Heart right ventricle (tissue), 16 donors: Measurements from ENCODE around the gene MS4A15. TPM values are rescaled to one million over a fixed set of nuclear protein-coding genes. Genes with fewer than 3 reads are reported as not detected.

Experiments
- ATAC-seq, 8 donors: fragments of 200-7000 bp; cut with Tn5 transposase; one replicate each; pipeline ENCODE4 v1.9.1; 2020; ENCODE audit warnings: mild to moderate bottlenecking in 8 of 8, moderate library complexity in 8 of 8, moderate number of reproducible peaks in 1 of 8
- DNase-seq, 2 donors: peaks; one replicate each; pipeline ENCODE4 v3.0.0-alpha.2; 2020
- H3K27ac ChIP-seq, 10 donors: fragments of 200-600 bp; sonication (generic) in 2 of 10; one replicate each; pipeline versions ENCODE4 v1.5.0 to v1.8.0; 2020 to 2022; ENCODE audit warnings: mild to moderate bottlenecking in 3 of 10
- H3K27me3 ChIP-seq, 7 donors: fragments of 200-600 bp; one replicate each; pipeline ENCODE4 v1.8.0; 2021 to 2022; ENCODE audit warnings: mild to moderate bottlenecking in 2 of 7
- H3K36me3 ChIP-seq, 9 donors: fragments of 200-600 bp; sonication (generic) in 1 of 9; one replicate each; pipeline versions ENCODE4 v1.5.0 to v1.8.0; 2020 to 2022; ENCODE audit warnings: mild to moderate bottlenecking in 2 of 9
- H3K4me1 ChIP-seq, 9 donors: fragments of 200-600 bp; sonication (generic) in 1 of 9; one replicate each; pipeline versions ENCODE4 v1.5.0 to v1.8.0; 2020 to 2022; ENCODE audit warnings: mild to moderate bottlenecking in 4 of 9
- H3K4me3 ChIP-seq, 10 donors: fragments of 200-600 bp; sonication (generic) in 2 of 10; one replicate each; pipeline versions ENCODE4 v1.5.0 to v1.8.0; 2020 to 2022; ENCODE audit warnings: mild to moderate bottlenecking in 7 of 10, moderate library complexity in 2 of 10
- H3K9me3 ChIP-seq, 11 donors: fragments of 200-600 bp in 10 of 11; sonication (generic) in 2 of 11; one replicate each; pipeline versions ENCODE4 v1.5.0 to v1.8.0; 2013 to 2022; ENCODE audit warnings: mild to moderate bottlenecking in 2 of 11, control low read depth in 1 of 11, moderate library complexity in 1 of 11
- WGBS, 2 donors: extraction: QIAGEN DNeasy Blood & Tissue Kit; methylation state at CpG; one replicate each; pipeline ENCODE4 v1.1.7; 2013; ENCODE audit warnings: inconsistent platforms in 1 of 2; 5-methylcytosine and 5-hydroxymethylcytosine counted together
- intact Hi-C, 10 donors: fragments of 100-400 bp; cut with DNase I; formaldehyde crosslinking; loops; one replicate each; pipeline versions ENCODE4 v1.11.1 to v1.14.2; 2022
- polyA plus RNA-seq, 2 donors: library from polyadenylated mRNA; stranded (reverse); fragments of 200-250 nt; gene quantifications; one replicate each; pipeline ENCODE4 v1.2.3, GENCODE V29; 2013
- total RNA-seq, 10 donors: library from RNA; stranded (reverse); fragmentation: NEBNext Ultra II Directional in 3 of 10; extraction: Animal tissue kit (Norgen Biotek cat#: 25700) in 3 of 10; gene quantifications; one replicate each; pipeline versions ENCODE4 v1.2.1 to v1.2.4, GENCODE V29; 2021 to 2023
- TF ChIP-seq, protein P1 (sequence below), 9 donors: fragments of 200-600 bp; sonication (generic) in 2 of 9; IDR thresholded peaks; one replicate each; pipeline versions ENCODE4 v1.5.0 to v1.8.0; 2021 to 2022; ENCODE audit warnings: antibody characterized with exemption in 9 of 9, mild to moderate bottlenecking in 5 of 9, moderate library complexity in 1 of 9
- donor health status: Arrhythmogenic right ventricular cardiomyopathy.
- donor health status: ischemic (EF 13 %, LVEDD 7.1; RV severe dilation, severe dysfunction).
- donor health status: healthy with polysubstance abuse.
- donor health status: DM: no; HTN: yes; CAD: no.
- donor health status: DM: no; HTN: no; CAD: no.
- donor health status: ischemic (EF 25% LVEDD 6.9; RV normal size, moderate dysfunction).
- donor health status: ischemic (EF 25% LVEDD 5.7; RV mildly dilated, moderate dysfunction).
- donor health status: healthy.
- donor health status: DM: yes; HTN: yes; CAD: no.
- donor health status: Ischemic cardiomyopathy.
- donor health status: ischemic (EF 35%, LVEDD 5.7; RV mildly dilated, moderate dysfunction).
- donor health status: nonischemic (EF 11% LVEDD 7.7; RV severe dilation, severe dysfunction).
- donor health status: DM: yes; HTN: yes; CAD: no.
- donor health status: PGD.
- donor health status: ischemic (EF 29% LVEDD 5.4; RV normal size, mild dysfunction).
- donor health status: nonischemic (EF 23%, LVEDD 6.1; RV moderate dilation, normal function).

The MS4A15 gene
- total and polyA plus RNA-seq, 12 donors: not detected

DNA sequence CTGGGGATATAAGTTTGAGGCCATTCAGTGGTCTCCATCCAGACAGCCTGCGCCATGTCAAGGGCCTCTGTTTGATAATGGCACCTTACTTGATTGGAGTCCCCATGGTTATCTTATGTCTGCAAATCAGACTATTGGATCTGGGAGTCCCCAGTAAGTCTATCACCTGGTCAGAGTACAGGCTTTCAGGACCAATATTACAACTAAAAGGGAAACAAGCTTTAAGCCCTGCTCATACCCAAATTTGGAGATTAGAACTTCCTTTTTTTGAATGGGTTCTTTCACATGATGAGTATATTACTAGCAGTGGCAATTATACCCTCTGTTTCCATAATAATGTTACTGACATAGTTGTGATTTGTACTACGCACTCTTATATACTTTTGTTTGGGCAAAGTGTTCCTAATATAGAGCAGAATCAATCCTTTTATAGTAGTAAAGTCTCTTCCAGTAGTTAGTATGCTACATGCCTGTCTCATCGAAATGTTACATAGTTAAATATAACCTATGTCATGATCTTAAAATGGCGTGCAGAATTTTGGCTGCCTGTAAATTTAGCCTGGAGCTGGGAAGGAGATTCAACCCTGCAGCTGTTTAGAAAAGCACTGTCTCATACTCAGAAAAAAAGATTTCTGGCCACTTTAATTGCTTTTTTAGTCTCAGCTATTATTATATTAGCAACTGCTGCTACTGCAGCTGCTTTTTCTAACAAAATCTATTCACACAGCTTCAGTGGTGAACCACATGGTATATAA lies 4.9 kb downstream of the MS4A15 start:
- Histone ChIP-seq H3K27ac (no peak overlapping the region), H3K9me3 (peaks cover 0 to 5% (median 0%) of the 10 kb centered on the region in 11 donors), H3K27me3 (peaks cover 0 to 56% (median 33%) of the 10 kb centered on the region in 7 donors), H3K4me1 (peaks cover 0 to 11% (median 0%) of the 10 kb centered on the region in 9 donors), H3K36me3 (no peaks in the 10 kb centered on the region), H3K4me3 (no peak overlapping the region)
- intact Hi-C loops: no loop called here
- TF ChIP-seq, protein P1, sequence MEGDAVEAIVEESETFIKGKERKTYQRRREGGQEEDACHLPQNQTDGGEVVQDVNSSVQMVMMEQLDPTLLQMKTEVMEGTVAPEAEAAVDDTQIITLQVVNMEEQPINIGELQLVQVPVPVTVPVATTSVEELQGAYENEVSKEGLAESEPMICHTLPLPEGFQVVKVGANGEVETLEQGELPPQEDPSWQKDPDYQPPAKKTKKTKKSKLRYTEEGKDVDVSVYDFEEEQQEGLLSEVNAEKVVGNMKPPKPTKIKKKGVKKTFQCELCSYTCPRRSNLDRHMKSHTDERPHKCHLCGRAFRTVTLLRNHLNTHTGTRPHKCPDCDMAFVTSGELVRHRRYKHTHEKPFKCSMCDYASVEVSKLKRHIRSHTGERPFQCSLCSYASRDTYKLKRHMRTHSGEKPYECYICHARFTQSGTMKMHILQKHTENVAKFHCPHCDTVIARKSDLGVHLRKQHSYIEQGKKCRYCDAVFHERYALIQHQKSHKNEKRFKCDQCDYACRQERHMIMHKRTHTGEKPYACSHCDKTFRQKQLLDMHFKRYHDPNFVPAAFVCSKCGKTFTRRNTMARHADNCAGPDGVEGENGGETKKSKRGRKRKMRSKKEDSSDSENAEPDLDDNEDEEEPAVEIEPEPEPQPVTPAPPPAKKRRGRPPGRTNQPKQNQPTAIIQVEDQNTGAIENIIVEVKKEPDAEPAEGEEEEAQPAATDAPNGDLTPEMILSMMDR (IDR thresholded peaks at IDR 0.05): no peak
- 71 to 75% methylated on average over 4 of the region's 4 CpGs for WGBS, 2 donors
- ATAC-seq: peak in 1 of 8 donors; percentile 33
- no peak for DNase-seq

DNA sequence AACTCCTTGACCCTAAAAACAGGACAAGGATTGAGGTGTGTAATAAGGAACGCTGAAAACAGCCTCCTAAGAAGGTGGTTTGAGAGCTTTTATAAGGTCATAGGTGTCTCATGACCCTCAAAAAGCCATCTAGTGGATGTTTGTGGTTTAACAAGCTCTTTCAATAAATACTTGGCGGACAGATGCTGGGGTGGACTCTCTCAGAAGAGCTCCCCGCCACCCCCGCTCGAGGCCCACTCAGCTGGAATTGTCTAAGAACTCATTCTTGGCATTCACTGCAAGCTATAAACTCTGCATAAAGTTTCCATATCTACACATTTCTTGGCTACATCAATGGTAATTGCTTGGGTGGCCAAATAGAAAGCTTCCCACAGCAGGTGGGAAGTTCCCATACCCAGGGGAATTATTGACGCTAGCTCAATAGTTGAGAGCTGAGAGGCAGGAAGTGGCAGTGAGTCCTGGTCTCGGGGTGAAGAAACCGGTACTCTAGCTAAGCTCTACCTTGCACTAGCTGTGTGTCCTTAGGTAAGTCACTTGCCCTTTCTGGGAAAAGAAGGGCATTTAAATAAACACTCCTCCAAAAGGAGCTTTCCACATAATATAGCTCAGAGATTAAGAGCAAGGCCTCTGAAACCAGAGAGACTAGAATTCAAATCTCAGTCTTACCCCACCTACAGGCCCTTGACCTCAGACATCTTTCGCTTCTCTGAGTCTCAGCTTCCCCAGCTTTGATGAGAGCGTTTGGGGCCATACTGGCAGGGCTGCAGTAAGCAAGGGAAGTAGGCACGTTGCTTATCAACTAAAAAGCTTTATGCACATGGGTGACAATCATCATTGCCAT lies 6.4 kb downstream of the MS4A15 start:
- 59 to 63% methylated on average over 11 of the region's 11 CpGs for WGBS, 2 donors
- ATAC-seq: no peak
- DNase-seq: no peak
- TF ChIP-seq, protein P1 (IDR thresholded peaks at IDR 0.05): peak in 3 of 9 donors; percentile 7 to 17 (median 10)
- Histone ChIP-seq H3K27me3 (peaks cover 6 to 59% (median 46%) of the 10 kb centered on the region in 7 donors), H3K27ac (no peak overlapping the region), H3K4me1 (peaks cover 0 to 11% (median 0%) of the 10 kb centered on the region in 9 donors), H3K9me3 (no peaks in the 10 kb centered on the region), H3K4me3 (no peak overlapping the region), H3K36me3 (no peaks in the 10 kb centered on the region)
- intact Hi-C loops: no loop called here

DNA sequence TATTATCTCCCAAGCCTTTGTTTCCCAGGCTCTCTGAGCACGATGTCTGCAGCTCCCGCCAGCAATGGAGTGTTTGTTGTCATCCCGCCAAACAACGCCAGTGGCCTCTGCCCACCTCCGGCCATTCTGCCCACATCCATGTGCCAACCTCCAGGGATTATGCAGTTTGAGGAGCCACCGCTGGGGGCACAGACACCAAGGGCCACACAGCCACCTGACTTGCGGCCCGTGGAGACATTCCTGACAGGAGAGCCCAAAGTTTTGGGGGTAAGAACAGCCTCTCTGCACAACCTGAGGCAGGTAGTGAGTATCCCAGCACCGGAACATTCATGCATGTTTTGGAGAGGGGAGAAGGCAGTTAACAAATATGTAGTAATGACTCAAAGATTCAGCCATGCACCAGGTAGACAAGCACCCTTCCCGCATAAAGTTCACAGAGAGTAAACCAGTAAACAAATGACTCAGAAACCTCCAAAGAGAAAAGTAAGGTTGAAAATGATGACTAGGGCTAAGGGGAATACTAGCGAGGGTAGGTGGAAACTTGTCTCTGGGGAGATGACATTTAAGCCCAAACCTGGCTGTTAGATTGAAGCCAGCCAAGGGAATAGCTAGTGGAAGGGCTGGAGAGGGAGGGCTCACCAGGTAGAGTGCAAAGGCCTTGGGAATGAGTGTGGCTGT lies 7.2 kb downstream of the MS4A15 start:
- Histone ChIP-seq H3K36me3 (no peaks in the 10 kb centered on the region), H3K27me3 (peaks cover 6 to 59% (median 40%) of the 10 kb centered on the region in 7 donors), H3K4me1 (peaks cover 0 to 11% (median 0%) of the 10 kb centered on the region in 9 donors), H3K4me3 (no peak overlapping the region), H3K27ac (no peak overlapping the region), H3K9me3 (no peaks in the 10 kb centered on the region)
- intact Hi-C loops: no loop called here
- no peak for DNase-seq
- no peak for ATAC-seq
- TF ChIP-seq, protein P1 (IDR thresholded peaks at IDR 0.05): no peak
- WGBS, 2 donors: 82 to 87% methylated on average over 11 of the region's 11 CpGs

DNA sequence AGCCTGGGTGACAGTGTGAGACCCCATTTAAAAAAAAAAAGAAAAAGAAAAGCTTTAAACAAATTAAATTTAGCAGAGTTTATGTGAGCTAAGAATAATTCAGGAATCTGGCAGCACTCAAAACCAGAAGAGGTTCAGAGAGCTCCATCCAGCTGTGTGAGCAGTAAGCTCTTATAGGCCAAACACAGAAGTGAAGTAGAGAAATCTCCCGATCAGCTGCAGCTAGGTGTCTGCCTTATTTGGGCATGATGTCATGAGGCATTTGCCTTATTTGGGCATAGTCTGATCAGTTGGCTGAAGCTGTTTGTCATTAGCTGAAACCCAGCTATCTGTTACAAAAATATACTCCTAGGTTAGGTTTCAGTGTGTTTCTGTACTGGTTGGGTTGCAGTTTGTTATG lies 8.2 kb downstream of the MS4A15 start:
- 25 to 43% methylated on average over 1 of the region's 1 CpG for WGBS, 2 donors
- TF ChIP-seq, protein P1 (IDR thresholded peaks at IDR 0.05): no peak

More for the DNA sequence above, 8.2 kb downstream of the MS4A15 start:
- DNase-seq: no peak
- H3K36me3 ChIP-seq: no peaks in the 10 kb centered on the region
- intact Hi-C loops: loop anchor here in 1 of 10 donors (5.0 kb wide), 1 partner anchor 362 kb away; no protein-coding TSS in a partner anchor
- H3K27ac ChIP-seq: no peak overlapping the region
- no peak overlapping the region for H3K4me3 ChIP-seq
- H3K9me3 ChIP-seq: no peaks in the 10 kb centered on the region
- H3K27me3 ChIP-seq: peaks cover 6 to 67% (median 31%) of the 10 kb centered on the region in 7 donors
- H3K4me1 ChIP-seq: peaks cover 0 to 5% (median 0%) of the 10 kb centered on the region in 9 donors
- ATAC-seq: no peak
